ENCODE measurements around the gene LIME1.

LIME1 gene

DNA sequence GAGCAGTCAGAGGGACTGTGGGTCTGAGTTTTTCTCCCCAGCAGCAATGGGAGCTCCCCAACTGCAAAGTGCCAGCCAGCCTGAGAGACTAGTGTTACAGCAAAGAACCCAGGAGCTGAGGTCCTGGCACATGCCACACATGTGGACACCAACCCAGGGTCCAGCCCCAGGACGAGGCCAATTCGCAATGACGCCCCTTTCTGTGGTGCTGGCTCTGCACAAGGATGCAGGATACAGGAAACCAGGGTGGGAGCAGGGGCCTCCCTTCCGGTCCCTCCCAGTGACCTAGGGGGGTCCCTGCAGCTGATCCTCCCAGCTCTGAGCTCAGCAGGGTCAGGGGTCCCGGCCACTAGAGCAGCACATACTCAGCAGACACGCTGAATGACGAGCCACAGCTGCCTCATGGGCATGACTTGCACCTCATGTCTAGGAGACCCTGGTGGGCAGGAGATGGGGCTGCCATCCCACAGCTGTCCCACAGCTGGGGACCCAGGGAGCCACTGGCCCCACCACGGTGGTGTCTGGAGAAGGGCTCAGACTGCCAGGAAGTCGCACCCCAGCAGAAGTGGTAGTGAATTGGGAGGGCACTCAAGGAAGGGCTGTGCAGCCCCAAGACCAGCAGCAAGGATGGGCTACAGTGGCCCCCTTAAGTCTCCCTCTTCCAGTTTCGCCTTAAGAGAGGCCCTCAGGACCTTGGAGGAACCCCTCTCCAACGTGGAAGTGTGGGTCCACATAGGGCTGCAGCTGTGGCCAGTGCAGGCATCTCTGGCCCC lies 32.3 kb upstream of the LIME1 start:
- TF ChIP-seq, protein P1, sequence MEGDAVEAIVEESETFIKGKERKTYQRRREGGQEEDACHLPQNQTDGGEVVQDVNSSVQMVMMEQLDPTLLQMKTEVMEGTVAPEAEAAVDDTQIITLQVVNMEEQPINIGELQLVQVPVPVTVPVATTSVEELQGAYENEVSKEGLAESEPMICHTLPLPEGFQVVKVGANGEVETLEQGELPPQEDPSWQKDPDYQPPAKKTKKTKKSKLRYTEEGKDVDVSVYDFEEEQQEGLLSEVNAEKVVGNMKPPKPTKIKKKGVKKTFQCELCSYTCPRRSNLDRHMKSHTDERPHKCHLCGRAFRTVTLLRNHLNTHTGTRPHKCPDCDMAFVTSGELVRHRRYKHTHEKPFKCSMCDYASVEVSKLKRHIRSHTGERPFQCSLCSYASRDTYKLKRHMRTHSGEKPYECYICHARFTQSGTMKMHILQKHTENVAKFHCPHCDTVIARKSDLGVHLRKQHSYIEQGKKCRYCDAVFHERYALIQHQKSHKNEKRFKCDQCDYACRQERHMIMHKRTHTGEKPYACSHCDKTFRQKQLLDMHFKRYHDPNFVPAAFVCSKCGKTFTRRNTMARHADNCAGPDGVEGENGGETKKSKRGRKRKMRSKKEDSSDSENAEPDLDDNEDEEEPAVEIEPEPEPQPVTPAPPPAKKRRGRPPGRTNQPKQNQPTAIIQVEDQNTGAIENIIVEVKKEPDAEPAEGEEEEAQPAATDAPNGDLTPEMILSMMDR (IDR thresholded peaks at IDR 0.05) = no peak

DNA sequence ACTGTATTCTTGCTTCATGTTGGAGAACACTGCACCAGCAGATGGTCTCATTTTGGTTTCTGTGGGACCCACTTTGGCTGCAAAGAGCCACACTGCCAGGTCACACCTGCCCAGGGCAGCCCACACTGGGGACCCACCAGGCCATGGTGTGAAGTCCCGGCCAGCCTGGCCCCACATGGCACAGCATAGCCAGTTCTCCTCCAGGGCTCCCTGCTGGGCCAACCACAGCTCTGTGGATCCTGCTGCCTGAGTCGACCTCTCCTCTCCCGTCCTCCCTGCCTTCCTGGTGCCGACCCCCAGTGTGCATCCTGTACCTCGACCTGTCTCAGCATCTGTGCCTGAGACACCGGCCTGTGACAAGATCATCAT lies 31.7 kb upstream of the LIME1 start:
- TF ChIP-seq, protein P1 (IDR thresholded peaks at IDR 0.05) = no peak

DNA sequence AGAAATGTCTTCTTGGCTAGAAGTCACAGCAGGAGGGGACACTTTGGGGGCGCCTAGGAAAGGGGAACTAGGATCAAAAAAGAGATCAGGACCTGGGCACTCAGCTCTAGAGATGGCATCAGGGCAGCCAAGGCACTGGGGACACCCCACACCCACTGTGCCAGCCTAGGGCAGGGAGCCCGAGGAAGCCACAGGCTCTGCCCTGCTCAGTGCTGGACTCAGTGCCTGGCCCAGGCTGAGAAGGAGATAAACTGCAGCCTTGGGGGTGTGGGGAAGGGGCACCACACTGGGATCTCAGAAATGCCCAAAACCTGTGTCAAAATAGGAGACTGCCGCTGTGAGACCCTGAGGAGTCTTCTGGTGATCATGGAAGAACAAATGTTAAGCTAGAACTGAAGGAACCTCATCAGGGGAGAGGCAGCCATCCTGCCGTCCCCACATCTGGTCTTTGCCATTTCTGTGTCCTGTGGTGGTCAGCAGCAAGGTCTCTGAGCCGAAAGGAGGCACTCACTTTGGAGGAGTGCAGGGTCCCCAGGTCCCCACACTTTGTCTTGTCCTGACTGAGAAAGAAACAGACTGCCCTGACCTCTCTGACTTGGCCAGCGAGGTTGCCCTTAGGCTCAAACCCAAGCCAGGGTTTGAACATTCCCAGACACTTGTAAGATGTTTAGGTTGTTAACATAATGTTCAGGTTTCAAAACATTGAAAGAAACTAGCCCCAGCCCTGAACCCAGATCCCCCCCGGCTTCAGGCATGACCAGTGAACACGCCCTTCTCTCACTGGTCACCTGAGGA lies 31.0 kb upstream of the LIME1 start:
- TF ChIP-seq, protein P1 (IDR thresholded peaks at IDR 0.05) = no peak

DNA sequence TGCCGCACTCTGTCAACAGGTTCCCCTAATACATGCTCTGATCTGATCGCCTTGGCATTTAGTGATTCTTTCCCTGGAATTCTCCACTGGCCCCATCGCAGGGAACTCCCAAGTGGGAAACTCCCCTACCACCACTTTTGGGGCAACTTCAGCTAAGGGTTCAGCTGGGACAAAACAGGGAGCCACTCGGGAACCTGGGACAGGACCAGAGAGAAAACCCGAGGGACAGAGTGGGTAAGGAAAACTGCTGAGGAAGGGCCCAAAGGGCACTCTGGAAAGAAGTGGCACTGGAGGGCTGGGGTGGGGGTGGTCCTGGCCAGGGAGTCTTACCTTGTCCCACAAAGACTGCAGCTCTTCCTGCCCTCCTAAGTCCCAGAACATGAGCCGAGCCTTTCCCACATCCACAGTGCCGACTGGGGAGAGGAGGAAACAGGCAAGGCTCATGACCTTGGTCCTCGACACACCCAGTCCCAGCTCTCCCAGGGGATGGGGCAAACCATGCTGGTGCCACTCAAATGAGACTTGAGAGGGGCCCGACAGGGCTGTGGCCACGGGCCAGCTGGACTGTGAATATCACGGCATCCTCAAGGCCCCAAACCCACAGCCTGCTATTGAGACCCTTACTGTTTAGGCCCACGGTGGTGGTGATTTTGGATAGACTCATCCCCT lies 30.3 kb upstream of the LIME1 start:
- TF ChIP-seq, protein P1 (IDR thresholded peaks at IDR 0.05) = no peak

DNA sequence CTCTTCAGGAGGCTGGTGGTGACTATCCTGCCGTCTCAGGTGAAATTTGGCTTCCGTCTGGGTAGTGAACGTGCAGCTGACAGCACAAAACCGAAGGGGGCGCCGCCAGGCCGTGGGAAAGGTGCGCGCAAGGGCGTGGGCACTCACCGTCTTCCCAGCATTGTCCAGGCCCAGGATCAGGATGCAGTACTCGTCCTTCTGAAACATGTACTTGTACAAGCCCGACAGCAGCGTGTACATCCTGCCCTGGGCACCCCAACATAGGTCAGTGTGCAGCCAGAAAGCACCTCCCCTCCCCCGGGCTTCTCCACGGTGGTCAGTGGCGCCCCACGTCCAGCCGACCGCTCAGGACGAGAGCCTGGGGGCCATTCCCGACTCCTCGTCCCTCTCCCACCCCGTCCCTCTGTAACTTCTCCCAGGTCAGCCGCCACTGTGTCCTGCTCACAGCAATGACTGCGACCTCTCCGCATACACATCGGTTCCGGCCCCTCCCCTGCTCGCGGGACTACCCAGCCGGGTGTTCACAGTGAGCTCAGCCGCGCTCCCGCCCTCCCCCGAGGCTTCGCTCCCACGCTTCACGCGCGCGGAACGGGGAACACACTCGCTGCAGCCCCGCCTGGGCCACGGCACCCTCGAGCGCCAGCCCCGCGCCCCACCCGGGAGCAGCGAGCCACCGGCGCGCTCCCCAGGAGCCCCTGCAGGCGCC lies 29.5 kb upstream of the LIME1 start:
- TF ChIP-seq, protein P1 (IDR thresholded peaks at IDR 0.05) = peak; percentile 66

DNA sequence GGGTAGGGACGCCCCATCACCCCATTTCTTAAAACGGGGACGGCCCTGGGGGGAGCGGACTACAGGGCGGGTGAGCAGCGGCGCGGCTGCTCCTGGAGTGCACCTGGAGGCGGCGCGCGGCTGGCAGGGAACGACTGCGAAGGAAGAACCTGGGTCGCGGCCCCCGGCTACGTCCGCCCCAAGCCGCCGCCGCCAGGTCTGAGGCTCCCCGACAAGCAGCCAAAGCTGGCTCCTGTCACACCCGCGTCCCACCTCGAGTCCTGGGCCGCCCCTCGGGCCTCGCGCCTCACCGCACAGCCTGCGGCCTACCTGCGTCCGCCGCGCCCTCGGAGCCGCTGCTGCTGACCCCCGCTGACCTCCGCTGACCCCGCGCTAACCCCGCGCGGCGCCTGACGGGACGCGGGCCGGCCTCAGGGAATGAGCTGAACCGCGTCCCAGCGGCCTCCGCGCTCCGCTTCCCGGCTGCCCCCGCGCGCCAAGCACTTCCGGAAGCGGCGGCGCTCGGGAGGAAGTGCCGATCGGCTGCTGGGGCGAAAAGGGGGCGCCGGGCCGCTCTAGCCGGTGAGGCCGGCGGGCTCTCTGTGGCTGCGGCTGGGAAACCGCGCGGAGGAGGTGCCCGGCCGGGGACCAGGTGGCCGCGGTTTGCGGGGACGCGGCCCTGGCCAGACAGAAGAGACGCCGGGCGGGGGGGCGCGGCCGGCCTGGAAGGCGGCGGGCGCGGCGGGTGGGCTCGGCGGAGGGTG lies 28.7 kb upstream of the LIME1 start, which contains the start of the genes ARFRP1 and ZGPAT:
Gene ARFRP1 (minus strand): TSS at position 419 of the 743 bp plus-strand sequence. CDS start 885 bp downstream, outside the sequence.
Gene ZGPAT (plus strand): TSS at position 482 of the 743 bp plus-strand sequence. CDS start 542 bp downstream, outside the sequence.
- TF ChIP-seq, protein P1 (IDR thresholded peaks at IDR 0.05) = no peak

Data from LNCAP (cell line).